Amniotic epithelial cell (primary cell): Measurements from ENCODE around the gene ZNF587.
"Not testable (repeated sequence)": the region's sequence is repeated elsewhere in the genome, so short reads cannot be mapped to it uniquely, and the experiment has no call there.

Experiments used
- DNase-seq: peaks from one replicate; pipeline ENCODE4 v3.0.0-alpha.2; 2010; ENCODE audit warnings: low read depth

Gene ZNF587

GRCh38 chr19:57823155-57823554 is 26.5 kb upstream of the ZNF587 start:
- DNase-seq: not testable (repeated sequence)

GRCh38 chr19:57823608-57824007 is 26.1 kb upstream of the ZNF587 start:
- DNase-seq: not testable (repeated sequence)

DNA sequence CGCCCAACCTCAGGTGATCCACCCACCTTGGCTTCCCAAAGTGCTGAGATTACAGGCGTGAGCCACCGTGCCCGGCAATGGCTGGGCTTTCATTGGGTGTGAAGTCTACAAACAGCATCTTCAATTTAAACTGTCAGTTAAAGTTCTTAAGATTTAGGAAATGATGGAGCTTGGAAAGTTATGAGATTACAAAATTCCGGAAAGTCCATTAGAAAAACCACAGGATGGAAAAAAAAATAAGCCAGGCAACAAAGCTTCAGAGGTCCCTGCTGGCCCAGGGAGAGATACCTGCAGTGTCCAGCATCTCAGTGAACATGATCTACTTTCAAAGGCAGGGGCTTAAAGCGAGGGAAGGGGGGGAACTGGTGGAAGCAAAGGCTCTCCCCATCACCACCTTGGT is 24.1 kb upstream of the ZNF587 start:
- peak; percentile 51 for DNase-seq

- DNase-seq: peak; percentile 96
These were observed 20.3 kb upstream of the ZNF587 start for GRCh38 chr19:57829316-57829715.

GRCh38 chr19:57830071-57830602 is 19.5 kb upstream of the ZNF587 start, which contains the start of gene ZNF587B:
Gene ZNF587B, plus strand, starts transcription at chr19:57830299. Its CDS starts 230 bp downstream, at chr19:57830529.
- DNase-seq: peak; percentile 85

DNA sequence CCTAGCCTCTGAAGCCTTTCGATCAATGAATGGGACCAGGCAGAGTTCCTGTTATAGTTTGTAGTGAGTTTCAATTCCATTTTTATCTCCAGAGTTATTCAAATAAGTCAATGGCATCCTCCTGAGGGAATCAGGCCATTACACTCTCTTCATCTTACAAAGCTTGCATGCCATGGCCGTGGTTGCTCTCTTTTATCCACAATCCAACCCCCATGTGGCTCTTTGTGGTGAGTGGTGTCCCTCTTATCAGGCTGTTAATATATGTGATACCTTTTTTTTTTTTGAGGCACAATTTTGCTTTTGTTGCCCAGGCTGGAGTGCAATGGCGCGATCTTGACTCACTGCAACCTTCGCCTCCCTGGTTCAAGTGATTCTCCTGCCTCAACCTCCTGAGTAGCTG is 12.7 kb upstream of the ZNF587 start:
- DNase-seq: not testable (repeated sequence)

- not testable (repeated sequence) for DNase-seq
These were observed 11.0 kb upstream of the ZNF587 start for GRCh38 chr19:57838622-57839191.

DNA sequence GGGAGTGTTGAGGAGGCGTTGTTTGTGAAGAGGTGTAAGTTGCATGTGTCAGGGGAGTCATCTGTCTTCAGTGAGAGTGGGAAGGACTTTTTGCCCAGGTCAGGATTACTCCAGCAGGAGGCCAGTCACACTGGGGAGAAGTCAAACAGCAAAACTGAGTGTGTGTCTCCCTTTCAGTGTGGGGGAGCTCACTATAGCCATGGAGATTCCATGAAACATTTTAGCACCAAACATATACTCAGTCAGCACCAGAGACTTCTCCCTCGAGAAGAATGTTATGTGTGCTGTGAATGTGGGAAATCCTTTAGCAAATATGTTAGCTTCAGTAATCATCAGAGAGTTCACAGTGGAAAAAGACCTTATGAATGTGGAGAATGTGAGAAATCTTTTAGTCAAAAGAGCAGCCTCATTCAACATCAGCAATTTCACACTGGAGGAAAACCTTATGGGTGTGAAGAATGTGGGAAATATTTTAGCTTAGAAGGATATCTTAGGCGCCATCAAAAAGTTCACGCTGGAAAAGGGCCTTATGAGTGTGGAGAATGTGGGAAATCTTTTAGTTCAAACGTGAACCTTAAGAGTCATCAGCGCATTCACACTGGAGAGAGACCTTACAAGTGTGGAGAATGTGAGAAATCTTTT is 8.4 kb upstream of the ZNF587 start:
- no peak for DNase-seq

DNA sequence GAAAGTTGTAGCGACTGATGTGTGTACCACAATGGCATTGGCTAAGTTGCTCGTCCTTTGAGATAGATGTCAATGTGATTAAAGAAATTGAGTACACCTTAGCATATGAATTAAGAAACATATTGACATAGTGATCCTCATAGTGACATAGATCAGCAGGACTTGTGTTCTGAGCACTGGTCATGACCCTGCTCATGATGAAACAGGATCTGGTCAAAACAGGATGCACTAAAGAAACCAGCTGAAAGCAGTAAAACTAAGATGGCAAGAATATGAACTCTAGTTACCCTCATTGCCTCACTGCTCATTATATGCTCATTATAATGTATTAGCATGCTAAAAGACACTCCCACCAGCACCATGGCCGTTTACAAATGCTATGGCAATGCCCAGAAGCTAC is 2.5 kb upstream of the ZNF587 start:
- not testable (repeated sequence) for DNase-seq

DNA sequence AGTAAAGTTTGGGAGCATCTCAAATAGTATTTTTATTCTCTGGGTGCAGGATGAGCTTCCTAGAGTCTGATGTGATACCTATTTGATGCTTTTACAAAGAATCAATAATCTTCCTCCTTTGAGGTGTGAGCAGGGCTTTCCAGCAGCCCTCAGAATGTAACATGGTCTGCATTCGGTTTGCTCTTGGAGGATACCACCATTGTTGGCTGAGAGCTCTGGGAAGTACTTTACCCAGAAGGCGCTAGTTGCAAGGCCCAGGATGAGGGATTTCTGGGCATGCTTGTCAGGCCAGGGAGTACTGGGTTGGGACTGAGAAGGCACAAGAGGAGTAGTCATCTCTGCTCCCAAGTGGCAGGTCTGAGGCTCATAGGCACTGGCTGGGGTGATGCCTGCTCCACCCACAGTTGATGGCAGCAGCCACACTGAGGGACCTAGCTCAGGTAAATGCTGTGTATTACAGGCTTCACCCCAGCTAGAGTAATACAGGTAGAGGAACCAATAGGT is 445 bp upstream of the ZNF587 start:
- not testable (repeated sequence) for DNase-seq

DNA sequence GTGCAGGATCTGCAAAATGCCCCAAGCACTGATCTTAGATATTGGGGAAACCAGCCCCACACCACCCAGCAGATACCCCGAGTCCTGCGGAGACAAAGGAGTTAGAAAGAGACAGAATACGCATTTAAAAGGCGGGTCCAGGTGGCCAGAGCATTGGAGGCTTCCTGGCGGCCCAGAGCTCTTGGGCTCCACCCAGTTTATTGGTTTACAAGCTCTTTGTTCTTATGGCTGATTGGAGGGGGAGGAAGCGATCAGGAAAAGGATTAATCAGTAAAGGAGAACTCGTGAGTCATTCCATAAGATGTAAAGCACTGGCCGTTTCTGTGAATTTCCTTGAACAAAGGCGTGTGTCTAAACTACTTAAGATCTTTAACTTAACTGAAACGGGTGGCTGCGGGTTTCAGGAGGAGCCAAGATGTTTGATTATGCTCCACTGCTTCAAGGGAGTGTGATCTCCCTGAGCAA is 926 bp downstream of the ZNF587 start:
- DNase-seq: peak; percentile 41

- not testable (repeated sequence) for DNase-seq
These were observed 2.3 kb downstream of the ZNF587 start for GRCh38 chr19:57851812-57852603.

- not testable (repeated sequence) for DNase-seq
These were observed 4.5 kb downstream of the ZNF587 start for GRCh38 chr19:57854117-57854516.

DNA sequence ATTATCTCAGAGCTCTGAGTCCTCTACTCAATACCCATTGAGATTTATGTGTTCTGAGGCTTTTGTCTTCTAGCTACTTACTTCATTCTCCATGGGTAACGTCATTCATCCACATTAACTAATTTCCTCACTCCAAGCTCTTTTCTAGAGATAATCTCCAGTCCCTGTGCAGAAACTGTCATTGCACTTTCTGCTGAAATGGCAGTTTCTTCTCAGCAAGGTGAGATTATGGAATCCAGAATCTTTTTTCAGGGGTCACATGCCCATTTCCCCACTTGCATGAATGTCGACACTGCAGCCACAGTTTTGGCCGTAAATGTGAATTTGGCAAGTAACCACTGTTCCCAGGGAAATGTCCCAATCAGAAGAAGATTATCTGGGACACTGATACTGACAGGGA is 12.7 kb downstream of the ZNF587 start:
- DNase-seq: not testable (repeated sequence)

- DNase-seq: no peak
These were observed 18.3 kb downstream of the ZNF587 start for GRCh38 chr19:57867868-57868492.

- DNase-seq: not testable (repeated sequence)
These were observed 20.0 kb downstream of the ZNF587 start for GRCh38 chr19:57869655-57870054.

DNA sequence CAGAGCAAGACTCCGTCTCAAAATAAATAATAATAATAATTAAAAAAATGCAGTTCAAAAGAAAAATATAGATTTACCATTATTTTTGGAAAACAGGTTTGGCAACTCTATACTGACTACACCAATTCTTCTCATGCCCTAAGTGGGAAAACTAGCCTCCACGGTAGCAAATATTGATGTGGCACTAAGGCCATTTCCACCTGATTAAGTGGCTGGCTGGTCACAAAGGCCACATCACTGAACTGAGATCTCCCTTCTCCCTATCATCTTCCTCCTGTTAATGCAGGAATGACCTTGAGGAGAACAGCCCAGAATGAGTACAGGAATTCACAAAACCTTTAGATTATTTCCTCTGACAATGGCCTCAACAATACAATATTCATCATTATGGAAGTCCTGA is 20.6 kb downstream of the ZNF587 start:
- no peak for DNase-seq

- peak; percentile 29 for DNase-seq
These were observed 22.8 kb downstream of the ZNF587 start for GRCh38 chr19:57872450-57872849.

DNA sequence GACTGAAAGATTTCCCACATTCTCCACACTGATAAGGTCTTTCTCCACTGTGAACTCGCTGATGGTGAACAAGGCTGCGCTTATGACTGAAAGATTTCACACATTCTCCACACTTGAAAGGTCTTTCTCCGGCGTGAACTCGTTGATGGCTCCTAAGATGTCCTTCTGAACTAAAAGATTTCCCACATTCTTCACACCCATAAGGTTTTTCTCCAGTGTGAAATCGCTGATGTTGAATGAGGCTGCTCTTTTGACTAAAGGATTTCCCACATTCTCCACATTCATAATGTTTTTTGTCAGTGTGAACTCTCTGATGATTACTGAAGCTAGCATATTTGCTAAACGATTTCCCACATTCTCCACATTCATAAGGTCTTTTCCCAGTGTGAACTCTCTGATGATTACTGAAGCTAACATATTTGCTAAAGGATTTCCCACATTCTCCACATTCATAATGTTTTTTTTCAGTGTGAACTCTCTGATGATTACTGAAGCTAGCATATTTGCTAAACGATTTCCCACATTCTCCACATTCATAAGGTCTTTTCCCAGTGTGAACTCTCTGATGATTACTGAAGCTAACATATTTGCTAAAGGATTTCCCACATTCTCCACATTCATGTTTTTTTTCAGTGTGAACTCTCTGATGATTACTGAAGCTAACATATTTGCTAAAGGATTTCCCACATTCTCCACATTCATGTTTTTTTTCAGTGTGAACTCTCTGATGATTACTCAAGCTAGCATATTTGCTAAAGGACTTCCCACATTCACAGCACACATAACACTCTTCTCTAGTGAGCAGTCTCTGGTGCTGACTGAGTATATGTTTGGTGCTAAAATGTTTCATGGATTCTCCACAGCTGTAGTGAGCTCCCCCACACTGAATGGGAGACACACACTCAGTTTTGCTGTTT is 24.5 kb downstream of the ZNF587 start:
- DNase-seq: peak; percentile 31

DNA sequence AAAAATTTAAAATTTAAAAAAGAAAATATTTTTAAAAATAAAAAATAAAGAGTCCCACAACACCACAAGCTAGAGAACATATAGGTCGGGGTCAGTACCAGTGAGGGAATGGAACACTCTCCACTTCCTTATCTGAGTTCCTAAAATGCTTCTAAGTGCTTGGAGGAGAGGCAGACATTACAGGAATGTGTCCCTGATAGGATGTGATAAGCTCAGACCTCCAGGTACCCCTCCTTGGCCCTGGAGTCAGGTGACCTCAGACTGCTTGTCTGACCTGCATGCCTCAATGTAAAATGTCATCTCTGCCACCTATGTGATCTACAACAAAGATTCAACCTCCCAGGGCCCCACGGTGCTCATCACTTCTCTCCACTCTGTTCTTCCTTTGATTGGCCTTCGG is 36.4 kb downstream of the ZNF587 start:
- DNase-seq: no peak
